Left renal cortex interstitium (tissue), 4 donors: ENCODE data around the gene CPT1B. TPM values are rescaled to one million over a fixed set of nuclear protein-coding genes. Genes with fewer than 3 reads are reported as not detected.
"Not testable (repeated sequence)": the region's sequence is repeated elsewhere in the genome, so short reads cannot be mapped to it uniquely, and the experiment has no call there.

Experiments
- DNase-seq, 4 donors: peaks; one replicate each; pipeline ENCODE4 v3.0.0-alpha.2; 2013; ENCODE audit warnings: low read depth in 4 of 4, low spot score in 2 of 4, missing footprints in 1 of 4
- polyA plus RNA-seq, 4 donors: library from polyadenylated mRNA; unstranded; fragments of 120-200 nt; gene quantifications; one replicate each; pipeline ENCODE4 v1.2.1, GENCODE V29; 2013; ENCODE audit not compliant: insufficient read length in 4 of 4

Gene CPT1B
- polyA plus RNA-seq, 4 donors = 9.8 to 18.5 (median 10.9) TPM

- DNase-seq = no peak
These were observed 29.9 kb downstream of the CPT1B start for GRCh38 chr22:50548040-50548920.

- DNase-seq = no peak
These were observed 30.8 kb downstream of the CPT1B start for GRCh38 chr22:50547263-50547985.

GRCh38 chr22:50546326-50547262 lies 31.6 kb downstream of the CPT1B start:
- DNase-seq = no peak

GRCh38 chr22:50545522-50546325 lies 32.5 kb downstream of the CPT1B start, which contains the start of gene KLHDC7B:
Gene KLHDC7B, plus strand, starts transcription at chr22:50545899. Its CDS starts 345 bp downstream, at chr22:50546244.
- no peak for DNase-seq

GRCh38 chr22:50544746-50545253 lies 33.4 kb downstream of the CPT1B start:
- no peak for DNase-seq

GRCh38 chr22:50544078-50544745 lies 34.0 kb downstream of the CPT1B start:
- DNase-seq = no peak

GRCh38 chr22:50542416-50542927 lies 35.8 kb downstream of the CPT1B start:
- DNase-seq = no peak

GRCh38 chr22:50541667-50542026 lies 36.6 kb downstream of the CPT1B start:
- DNase-seq = not testable (repeated sequence)

- DNase-seq = no peak
These were observed 37.8 kb downstream of the CPT1B start for GRCh38 chr22:50540381-50540780.

GRCh38 chr22:50537765-50538164 lies 40.5 kb downstream of the CPT1B start:
- DNase-seq = no peak

GRCh38 chr22:50536226-50536625 lies 42.0 kb downstream of the CPT1B start:
- no peak for DNase-seq

GRCh38 chr22:50535113-50535512 lies 43.1 kb downstream of the CPT1B start:
- DNase-seq = no peak

GRCh38 chr22:50533856-50534711 lies 44.1 kb downstream of the CPT1B start:
- not testable (repeated sequence) for DNase-seq

- no peak for DNase-seq
These were observed 45.1 kb downstream of the CPT1B start for GRCh38 chr22:50532824-50533796.

- DNase-seq = no peak
These were observed 46.1 kb downstream of the CPT1B start for GRCh38 chr22:50531962-50532674.

- DNase-seq = no peak
These were observed 46.7 kb downstream of the CPT1B start for GRCh38 chr22:50531546-50531961.
